Measurements from ENCODE around the gene ELMO1. TPM values are rescaled to one million over a fixed set of nuclear protein-coding genes. Genes with fewer than 3 reads are reported as not detected.

Gene ELMO1
- total RNA-seq, 1 donor from 2014 or later, result 112 TPM

GRCh38 chr7:36946401-36946739, 502.3 kb downstream of the ELMO1 start:
- H3K27ac Mint-ChIP-seq, result no peak overlapping the region
- H3K27me3 Mint-ChIP-seq (ENCODE audit: low read depth), result no peaks in the 10 kb centered on the region
- DNase-seq (ENCODE audit: low spot score), result no peak
- H3K4me3 Mint-ChIP-seq (ENCODE audit: low read depth), result no peak overlapping the region
- H3K36me3 Mint-ChIP-seq (ENCODE audit: low read depth), result peaks cover 89% of the 10 kb centered on the region
- peaks cover 38% of the 10 kb centered on the region for H3K9me3 Mint-ChIP-seq
- H3K4me1 Mint-ChIP-seq (ENCODE audit: low read depth), result peaks cover 12% of the 10 kb centered on the region
- intact Hi-C loops (cut with micrococcal nuclease), result no loop called here

GRCh38 chr7:36945612-36946400, 502.9 kb downstream of the ELMO1 start:
- H3K27ac Mint-ChIP-seq, result no peak overlapping the region
- intact Hi-C loops (cut with micrococcal nuclease), result no loop called here
- peaks cover 89% of the 10 kb centered on the region for H3K36me3 Mint-ChIP-seq (ENCODE audit: low read depth)
- no peak for DNase-seq (ENCODE audit: low spot score)
- no peak overlapping the region for H3K4me3 Mint-ChIP-seq (ENCODE audit: low read depth)
- no peaks in the 10 kb centered on the region for H3K27me3 Mint-ChIP-seq (ENCODE audit: low read depth)
- peaks cover 44% of the 10 kb centered on the region for H3K9me3 Mint-ChIP-seq
- peaks cover 12% of the 10 kb centered on the region for H3K4me1 Mint-ChIP-seq (ENCODE audit: low read depth)

- Mint-ChIP-seq H3K4me3 (ENCODE audit: low read depth) (no peak overlapping the region), H3K27ac (no peak overlapping the region), H3K36me3 (ENCODE audit: low read depth) (peaks cover 89% of the 10 kb centered on the region), H3K27me3 (ENCODE audit: low read depth) (no peaks in the 10 kb centered on the region), H3K9me3 (peaks cover 51% of the 10 kb centered on the region), H3K4me1 (ENCODE audit: low read depth) (peaks cover 12% of the 10 kb centered on the region)
- intact Hi-C loops (cut with micrococcal nuclease), result no loop called here
- DNase-seq (ENCODE audit: low spot score), result no peak
Measured at GRCh38 chr7:36944838-36945237, 503.8 kb downstream of the ELMO1 start.

GRCh38 chr7:36943591-36944435, 504.9 kb downstream of the ELMO1 start:
- peaks cover 88% of the 10 kb centered on the region for H3K36me3 Mint-ChIP-seq (ENCODE audit: low read depth)
- H3K4me3 Mint-ChIP-seq (ENCODE audit: low read depth), result no peak overlapping the region
- no peak overlapping the region for H3K27ac Mint-ChIP-seq
- no peaks in the 10 kb centered on the region for H3K27me3 Mint-ChIP-seq (ENCODE audit: low read depth)
- no peak for DNase-seq (ENCODE audit: low spot score)
- intact Hi-C loops (cut with micrococcal nuclease), result no loop called here
- H3K4me1 Mint-ChIP-seq (ENCODE audit: low read depth), result peaks cover 16% of the 10 kb centered on the region
- peaks cover 52% of the 10 kb centered on the region for H3K9me3 Mint-ChIP-seq

- H3K27me3 Mint-ChIP-seq (ENCODE audit: low read depth), result no peaks in the 10 kb centered on the region
- H3K9me3 Mint-ChIP-seq, result peaks cover 61% of the 10 kb centered on the region
- H3K27ac Mint-ChIP-seq, result no peak overlapping the region
- no peak overlapping the region for H3K4me3 Mint-ChIP-seq (ENCODE audit: low read depth)
- peaks cover 86% of the 10 kb centered on the region for H3K36me3 Mint-ChIP-seq (ENCODE audit: low read depth)
- intact Hi-C loops (cut with micrococcal nuclease), result no loop called here
- peaks cover 21% of the 10 kb centered on the region for H3K4me1 Mint-ChIP-seq (ENCODE audit: low read depth)
- DNase-seq (ENCODE audit: low spot score), result no peak
Measured at GRCh38 chr7:36942955-36943354, 505.7 kb downstream of the ELMO1 start.

GRCh38 chr7:36942541-36942940, 506.1 kb downstream of the ELMO1 start:
- Mint-ChIP-seq H3K4me1 (ENCODE audit: low read depth) (peaks cover 24% of the 10 kb centered on the region), H3K4me3 (ENCODE audit: low read depth) (no peak overlapping the region), H3K27me3 (ENCODE audit: low read depth) (no peaks in the 10 kb centered on the region), H3K27ac (no peak overlapping the region), H3K36me3 (ENCODE audit: low read depth) (peaks cover 87% of the 10 kb centered on the region), H3K9me3 (peaks cover 62% of the 10 kb centered on the region)
- no peak for DNase-seq (ENCODE audit: low spot score)
- intact Hi-C loops (cut with micrococcal nuclease), result no loop called here

- intact Hi-C loops (cut with micrococcal nuclease), result no loop called here
- H3K9me3 Mint-ChIP-seq, result peaks cover 62% of the 10 kb centered on the region
Measured at GRCh38 chr7:36942025-36942424, 506.6 kb downstream of the ELMO1 start.

GRCh38 chr7:36941359-36941758, 507.3 kb downstream of the ELMO1 start:
- Mint-ChIP-seq H3K36me3 (ENCODE audit: low read depth) (peaks cover 89% of the 10 kb centered on the region), H3K4me1 (ENCODE audit: low read depth) (peaks cover 34% of the 10 kb centered on the region), H3K9me3 (peaks cover 68% of the 10 kb centered on the region), H3K4me3 (ENCODE audit: low read depth) (no peak overlapping the region), H3K27ac (no peak overlapping the region), H3K27me3 (ENCODE audit: low read depth) (no peaks in the 10 kb centered on the region)
- intact Hi-C loops (cut with micrococcal nuclease), result no loop called here
- no peak for DNase-seq (ENCODE audit: low spot score)

More at GRCh38 chr7:36942025-36942424, 506.6 kb downstream of the ELMO1 start:
- H3K27me3 Mint-ChIP-seq (ENCODE audit: low read depth), result no peaks in the 10 kb centered on the region
- no peak for DNase-seq (ENCODE audit: low spot score)
- H3K4me1 Mint-ChIP-seq (ENCODE audit: low read depth), result peaks cover 28% of the 10 kb centered on the region
- H3K4me3 Mint-ChIP-seq (ENCODE audit: low read depth), result no peak overlapping the region
- peaks cover 87% of the 10 kb centered on the region for H3K36me3 Mint-ChIP-seq (ENCODE audit: low read depth)
- no peak overlapping the region for H3K27ac Mint-ChIP-seq

- Mint-ChIP-seq H3K36me3 (ENCODE audit: low read depth) (peaks cover 96% of the 10 kb centered on the region), H3K4me3 (ENCODE audit: low read depth) (no peak overlapping the region), H3K9me3 (peaks cover 81% of the 10 kb centered on the region), H3K4me1 (ENCODE audit: low read depth) (peaks cover 41% of the 10 kb centered on the region), H3K27ac (no peak overlapping the region), H3K27me3 (ENCODE audit: low read depth) (no peaks in the 10 kb centered on the region)
- DNase-seq (ENCODE audit: low spot score), result no peak
- intact Hi-C loops (cut with micrococcal nuclease), result no loop called here
Measured at GRCh38 chr7:36939816-36940215, 508.8 kb downstream of the ELMO1 start.

- DNase-seq (ENCODE audit: low spot score), result peak; percentile 48
- Mint-ChIP-seq H3K36me3 (ENCODE audit: low read depth) (peaks cover 96% of the 10 kb centered on the region), H3K27ac (no peak overlapping the region), H3K27me3 (ENCODE audit: low read depth) (no peaks in the 10 kb centered on the region), H3K9me3 (peaks cover 71% of the 10 kb centered on the region), H3K4me3 (ENCODE audit: low read depth) (no peak overlapping the region), H3K4me1 (ENCODE audit: low read depth) (peaks cover 30% of the 10 kb centered on the region)
- intact Hi-C loops (cut with micrococcal nuclease), result no loop called here
Measured at GRCh38 chr7:36937754-36938563, 510.7 kb downstream of the ELMO1 start.

- H3K4me3 Mint-ChIP-seq (ENCODE audit: low read depth), result no peak overlapping the region
- DNase-seq (ENCODE audit: low spot score), result no peak
- H3K27me3 Mint-ChIP-seq (ENCODE audit: low read depth), result no peaks in the 10 kb centered on the region
- H3K4me1 Mint-ChIP-seq (ENCODE audit: low read depth), result peaks cover 16% of the 10 kb centered on the region
- no peak overlapping the region for H3K27ac Mint-ChIP-seq
- peaks cover 70% of the 10 kb centered on the region for H3K36me3 Mint-ChIP-seq (ENCODE audit: low read depth)
- intact Hi-C loops (cut with micrococcal nuclease), result no loop called here
- peaks cover 23% of the 10 kb centered on the region for H3K9me3 Mint-ChIP-seq
Measured at GRCh38 chr7:36931892-36932291, 516.8 kb downstream of the ELMO1 start.

- no peaks in the 10 kb centered on the region for H3K27me3 Mint-ChIP-seq (ENCODE audit: low read depth)
- peaks cover 3% of the 10 kb centered on the region for H3K9me3 Mint-ChIP-seq
- intact Hi-C loops (cut with micrococcal nuclease), result no loop called here
- H3K4me3 Mint-ChIP-seq (ENCODE audit: low read depth), result no peak overlapping the region
- DNase-seq (ENCODE audit: low spot score), result no peak
- peaks cover 7% of the 10 kb centered on the region for H3K4me1 Mint-ChIP-seq (ENCODE audit: low read depth)
- H3K27ac Mint-ChIP-seq, result no peak overlapping the region
- H3K36me3 Mint-ChIP-seq (ENCODE audit: low read depth), result peaks cover 58% of the 10 kb centered on the region
Measured at GRCh38 chr7:36929791-36930190, 518.9 kb downstream of the ELMO1 start.
